ENCODE results near the gene PLD4.

DNA sequence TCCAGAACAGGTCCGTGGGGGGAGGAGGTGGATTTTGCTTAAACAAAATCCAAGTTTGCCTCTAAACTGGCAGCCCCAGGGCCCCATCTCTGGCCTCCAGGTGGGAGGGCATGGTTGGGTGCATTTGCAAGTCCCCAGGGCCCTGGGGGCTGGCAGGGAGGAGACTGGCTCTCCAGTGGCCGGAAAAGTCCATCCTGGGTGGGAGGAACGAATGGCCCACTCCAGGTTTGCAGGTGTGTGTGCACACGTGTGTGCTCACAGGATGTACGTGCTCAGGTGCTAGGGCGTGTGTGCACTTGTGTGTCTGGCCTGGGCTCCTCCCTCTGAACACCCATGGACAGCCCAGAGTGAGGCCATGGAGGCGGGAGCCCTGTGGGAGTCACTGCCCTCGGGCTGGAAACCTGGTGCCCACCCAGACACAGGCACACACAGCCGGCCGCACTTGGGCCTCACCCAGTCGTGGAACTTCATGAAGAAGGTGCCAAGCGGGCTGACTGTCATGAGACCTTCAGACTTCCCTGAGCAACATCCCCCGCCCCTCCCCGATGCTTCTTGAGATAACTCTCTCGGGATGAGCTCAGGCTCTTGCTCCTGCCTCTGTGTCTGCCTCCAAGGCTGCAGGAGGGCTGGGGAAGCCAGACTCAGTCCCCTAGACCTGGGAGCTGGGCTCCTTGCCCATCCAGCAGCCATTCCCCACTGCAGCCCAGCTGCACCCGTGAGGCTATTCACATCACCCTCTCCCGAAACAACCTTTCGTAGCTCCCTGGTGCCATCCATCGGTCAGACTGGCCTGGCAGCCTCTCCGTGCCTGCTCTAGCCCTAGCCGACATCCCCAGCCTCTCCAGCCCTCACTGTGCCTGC lies 44.1 kb downstream of the PLD4 start:
- TF ChIP-seq, protein P1, sequence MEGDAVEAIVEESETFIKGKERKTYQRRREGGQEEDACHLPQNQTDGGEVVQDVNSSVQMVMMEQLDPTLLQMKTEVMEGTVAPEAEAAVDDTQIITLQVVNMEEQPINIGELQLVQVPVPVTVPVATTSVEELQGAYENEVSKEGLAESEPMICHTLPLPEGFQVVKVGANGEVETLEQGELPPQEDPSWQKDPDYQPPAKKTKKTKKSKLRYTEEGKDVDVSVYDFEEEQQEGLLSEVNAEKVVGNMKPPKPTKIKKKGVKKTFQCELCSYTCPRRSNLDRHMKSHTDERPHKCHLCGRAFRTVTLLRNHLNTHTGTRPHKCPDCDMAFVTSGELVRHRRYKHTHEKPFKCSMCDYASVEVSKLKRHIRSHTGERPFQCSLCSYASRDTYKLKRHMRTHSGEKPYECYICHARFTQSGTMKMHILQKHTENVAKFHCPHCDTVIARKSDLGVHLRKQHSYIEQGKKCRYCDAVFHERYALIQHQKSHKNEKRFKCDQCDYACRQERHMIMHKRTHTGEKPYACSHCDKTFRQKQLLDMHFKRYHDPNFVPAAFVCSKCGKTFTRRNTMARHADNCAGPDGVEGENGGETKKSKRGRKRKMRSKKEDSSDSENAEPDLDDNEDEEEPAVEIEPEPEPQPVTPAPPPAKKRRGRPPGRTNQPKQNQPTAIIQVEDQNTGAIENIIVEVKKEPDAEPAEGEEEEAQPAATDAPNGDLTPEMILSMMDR (IDR thresholded peaks at IDR 0.05): no peak
- TF ChIP-seq EP300 (IDR thresholded peaks at IDR 0.05): no peak
- TF ChIP-seq POLR2A (IDR thresholded peaks at IDR 0.05): no peak
